ENCODE data around the gene FHAD1. TPM values are rescaled to one million over a fixed set of nuclear protein-coding genes. Genes with fewer than 3 reads are reported as not detected.
"Not testable (repeated sequence)": the region's sequence is repeated elsewhere in the genome, so short reads cannot be mapped to it uniquely, and the experiment has no call there.

The FHAD1 gene
- total and polyA plus RNA-seq, 4 donors, result under 0.01 to 0.13 (median 0.05) TPM; not detected in 1

GRCh38 chr1:15305468-15305770, 58.4 kb downstream of the FHAD1 start:
- no peaks in the 10 kb centered on the region for H3K36me3 ChIP-seq (ENCODE audit: control insufficient read depth in 4 of 4, insufficient read depth in 3 of 4, low read depth in 1 of 4, low read length in 3 of 4)
- no peaks in the 10 kb centered on the region for H3K27me3 ChIP-seq (ENCODE audit: control insufficient read depth in 4 of 4, insufficient read depth in 4 of 4, low read length in 3 of 4)
- no peak overlapping the region for H3K4me3 ChIP-seq (ENCODE audit: low read depth in 1 of 3, low read length in 3 of 3)
- 95% methylated on average over 7 of the region's 7 CpGs for WGBS
- H3K9me3 ChIP-seq (ENCODE audit: control insufficient read depth in 4 of 4, low read length in 3 of 4), result no peaks in the 10 kb centered on the region
- peaks cover 4 to 14% (median 8%) of the 10 kb centered on the region in 4 donors for H3K4me1 ChIP-seq (ENCODE audit: control insufficient read depth in 4 of 4, insufficient read depth in 4 of 4, low read length in 3 of 4)
- no peak overlapping the region for H3K9ac ChIP-seq (ENCODE audit: low read depth in 1 of 2, low read length in 2 of 2)
- no peak for DNase-seq (ENCODE audit: low spot score)
- no peak overlapping the region for H3K27ac ChIP-seq (ENCODE audit: low read depth in 1 of 2, low read length in 2 of 2)
- no peak for TF ChIP-seq ZBTB33 (IDR thresholded peaks at IDR 0.05)
- TF ChIP-seq FOXA2 (IDR thresholded peaks at IDR 0.05), result no peak
- TF ChIP-seq YY1 (IDR thresholded peaks at IDR 0.05), result no peak
- no peak for TF ChIP-seq JUND (IDR thresholded peaks at IDR 0.05)
- TF ChIP-seq EGR1 (IDR thresholded peaks at IDR 0.05; ENCODE audit: low read depth in 2 of 2), result no peak
- TF ChIP-seq FOXA1 (IDR thresholded peaks at IDR 0.05), result no peak
- TF ChIP-seq GABPA (IDR thresholded peaks at IDR 0.05 in 1 of 2, conservative IDR thresholded peaks at IDR 0.05 in 1 of 2), result no peak
- no peak for TF ChIP-seq REST (IDR thresholded peaks at IDR 0.05)
- no peak for TF ChIP-seq RAD21 (IDR thresholded peaks at IDR 0.05)
- TF ChIP-seq SP1 (IDR thresholded peaks at IDR 0.05), result no peak
- no peak for TF ChIP-seq NR2F2 (IDR thresholded peaks at IDR 0.05)

- not testable (repeated sequence) for H3K27ac ChIP-seq (ENCODE audit: low read depth in 1 of 2, low read length in 2 of 2); H3K36me3 ChIP-seq (ENCODE audit: control insufficient read depth in 4 of 4, insufficient read depth in 3 of 4, low read depth in 1 of 4, low read length in 3 of 4); DNase-seq (ENCODE audit: low spot score); H3K9me3 ChIP-seq (ENCODE audit: control insufficient read depth in 4 of 4, low read length in 3 of 4); H3K9ac ChIP-seq (ENCODE audit: low read depth in 1 of 2, low read length in 2 of 2); H3K27me3 ChIP-seq (ENCODE audit: control insufficient read depth in 4 of 4, insufficient read depth in 4 of 4, low read length in 3 of 4); H3K4me3 ChIP-seq (ENCODE audit: low read depth in 1 of 3, low read length in 3 of 3)
- 92% methylated on average over 1 of the region's 1 CpG for WGBS
- H3K4me1 ChIP-seq (ENCODE audit: control insufficient read depth in 4 of 4, insufficient read depth in 4 of 4, low read length in 3 of 4), result peaks cover 4 to 14% (median 8%) of the 10 kb centered on the region in 4 donors
These were observed 59.3 kb downstream of the FHAD1 start for GRCh38 chr1:15306352-15306751.

GRCh38 chr1:15308135-15308534, 61.1 kb downstream of the FHAD1 start:
- no peak overlapping the region for H3K9ac ChIP-seq (ENCODE audit: low read depth in 1 of 2, low read length in 2 of 2)
- peak overlapping the region in 1 of 2 donors; percentile 26 for H3K27ac ChIP-seq (ENCODE audit: low read depth in 1 of 2, low read length in 2 of 2)
- TF ChIP-seq TAF1 (conservative IDR thresholded peaks at IDR 0.05), result no peak
- no peak for TF ChIP-seq CTCF (IDR thresholded peaks at IDR 0.05; ENCODE audit: low read depth, low read length, missing input control)
- no peak for TF ChIP-seq ATF3 (IDR thresholded peaks at IDR 0.05)
- TF ChIP-seq EGR1 (IDR thresholded peaks at IDR 0.05; ENCODE audit: low read depth in 2 of 2), result no peak
- TF ChIP-seq MAX (IDR thresholded peaks at IDR 0.05), result no peak
- TF ChIP-seq SP1 (IDR thresholded peaks at IDR 0.05), result peak; percentile 34
- TF ChIP-seq FOXA1 (IDR thresholded peaks at IDR 0.05), result no peak
- peak in 1 of 2 donors; percentile 38 for TF ChIP-seq RXRA (IDR thresholded peaks at IDR 0.05)
- TF ChIP-seq HNF4G (IDR thresholded peaks at IDR 0.05), result no peak
- TF ChIP-seq HNF4A (conservative IDR thresholded peaks at IDR 0.05), result peak; percentile 74 to 89
- TF ChIP-seq REST (IDR thresholded peaks at IDR 0.05), result no peak
- no peak for TF ChIP-seq FOXA2 (IDR thresholded peaks at IDR 0.05)
- TF ChIP-seq YY1 (IDR thresholded peaks at IDR 0.05), result no peak

More at GRCh38 chr1:15308135-15308534, 61.1 kb downstream of the FHAD1 start:
- no peak overlapping the region for H3K4me3 ChIP-seq (ENCODE audit: low read depth in 1 of 3, low read length in 3 of 3)
- no peaks in the 10 kb centered on the region for H3K27me3 ChIP-seq (ENCODE audit: control insufficient read depth in 4 of 4, insufficient read depth in 4 of 4, low read length in 3 of 4)
- peaks cover 0 to 2% (median 0%) of the 10 kb centered on the region in 4 donors for H3K9me3 ChIP-seq (ENCODE audit: control insufficient read depth in 4 of 4, low read length in 3 of 4)
- 30% methylated on average over 1 of the region's 1 CpG for WGBS
- peaks cover 4 to 14% (median 8%) of the 10 kb centered on the region in 4 donors for H3K4me1 ChIP-seq (ENCODE audit: control insufficient read depth in 4 of 4, insufficient read depth in 4 of 4, low read length in 3 of 4)
- H3K36me3 ChIP-seq (ENCODE audit: control insufficient read depth in 4 of 4, insufficient read depth in 3 of 4, low read depth in 1 of 4, low read length in 3 of 4), result no peaks in the 10 kb centered on the region
- no peak for DNase-seq (ENCODE audit: low spot score)

All from liver (tissue), 9 donors.